Urothelium cell line (cell line): Measurements from ENCODE around the gene NRP1.
A peak's percentile ranks its signal among the peaks of the same experiment; 100 is the strongest.

ENCODE experiments used
- DNase-seq: peaks from one replicate; pipeline ENCODE4 v3.0.0; 2011; ENCODE audit warnings: low spot score, mixed read lengths
- FAIRE-seq: peaks from 2 replicates; lab custom pipeline; 2011; peaks lifted over from hg19 to GRCh38; lab: Jason Lieb, UNC

NRP1 gene

GRCh38 chr10:33136271-33136670 is 198.2 kb downstream of the NRP1 start:
- peak; percentile 33 for DNase-seq
- FAIRE-seq = no peak

- peak; percentile 99 for FAIRE-seq
- peak; percentile 88 for DNase-seq
These were observed 200.3 kb downstream of the NRP1 start for GRCh38 chr10:33134011-33134751.

GRCh38 chr10:33133557-33133956 is 200.9 kb downstream of the NRP1 start:
- DNase-seq = no peak
- no peak for FAIRE-seq

GRCh38 chr10:33132626-33133025 is 201.8 kb downstream of the NRP1 start:
- FAIRE-seq (no peak), DNase-seq (no peak)

- DNase-seq (peak; percentile 45), FAIRE-seq (no peak)
These were observed 204.5 kb downstream of the NRP1 start for GRCh38 chr10:33129996-33130386.

GRCh38 chr10:33129141-33129995 is 205.1 kb downstream of the NRP1 start:
- DNase-seq (peak; percentile 89), FAIRE-seq (peak; percentile 81)

GRCh38 chr10:33127622-33128021 is 206.8 kb downstream of the NRP1 start:
- FAIRE-seq (no peak), DNase-seq (no peak)
